Sigmoid colon (tissue), 7 donors: ENCODE measurements around the gene GOLGA8M. TPM values are rescaled to one million over a fixed set of nuclear protein-coding genes. Genes with fewer than 3 reads are reported as not detected.
"Not testable (repeated sequence)": the region's sequence is repeated elsewhere in the genome, so short reads cannot be mapped to it uniquely, and the experiment has no call there.

Experiments
- DNase-seq: peaks from one replicate; pipeline ENCODE4 v3.0.0-alpha.2; 2019
- H3K27ac ChIP-seq, 4 donors: fragments of 200-600 bp; sonication (generic); one replicate each; pipeline ENCODE4 v1.5.1; 2016 to 2019; ENCODE audit warnings: mild to moderate bottlenecking in 1 of 4
- H3K27me3 ChIP-seq, 3 donors: fragments of 200-600 bp; sonication (generic); one replicate each; pipeline ENCODE4 v1.5.1; 2019; ENCODE audit warnings: mild to moderate bottlenecking in 1 of 3
- H3K36me3 ChIP-seq, 4 donors: fragments of 200-600 bp; sonication (generic); one replicate each; pipeline ENCODE4 v1.5.1; 2016 to 2019
- H3K4me1 ChIP-seq, 4 donors: fragments of 200-600 bp; sonication (generic); one replicate each; pipeline ENCODE4 v1.5.1; 2017 to 2019
- H3K4me3 ChIP-seq, 4 donors: fragments of 200-600 bp; sonication (generic); one replicate each; pipeline ENCODE4 v1.5.1; 2017 to 2019; ENCODE audit warnings: mild to moderate bottlenecking in 2 of 4, moderate library complexity in 1 of 4
- H3K9me3 ChIP-seq, 4 donors: fragments of 200-600 bp in 3 of 4; sonication (generic) in 3 of 4; one replicate each; pipeline versions ENCODE4 v1.5.1 to v1.6.1; 2013 to 2019
- WGBS, 2 donors: extraction: QIAGEN DNeasy Blood & Tissue Kit; methylation state at CpG; one replicate each; pipeline ENCODE4 v1.1.7; 2013; 5-methylcytosine and 5-hydroxymethylcytosine counted together
- intact Hi-C: fragments of 100-400 bp; cut with DNase I; formaldehyde crosslinking; loops from one replicate; pipeline ENCODE4 v1.15.1; 2023
- polyA plus RNA-seq, 3 donors: library from polyadenylated mRNA; stranded (reverse); fragments of 200-250 nt; gene quantifications; one replicate each; pipeline ENCODE4 v1.2.3, GENCODE V29; 2013
- small RNA-seq, 3 donors: library from RNA; depleted of rRNA; stranded (forward); fragments of <200 nt; gene quantifications; one replicate each; pipeline ENCODE3, GENCODE V24; 2016
- total RNA-seq, 4 donors: library from RNA; depleted of rRNA; stranded (reverse); fragments of >200 nt; gene quantifications; one replicate each; pipeline ENCODE4 v1.1.0, GENCODE V29; 2016
- donor health status: healthy with polysubstance abuse.
- donor health status: Bipolar disorder and iron deficiency.
- donor health status: healthy.

GOLGA8M gene
- total and polyA plus RNA-seq, 7 donors = 0.16 to 0.82 (median 0.55) TPM; not detected in 2

DNA sequence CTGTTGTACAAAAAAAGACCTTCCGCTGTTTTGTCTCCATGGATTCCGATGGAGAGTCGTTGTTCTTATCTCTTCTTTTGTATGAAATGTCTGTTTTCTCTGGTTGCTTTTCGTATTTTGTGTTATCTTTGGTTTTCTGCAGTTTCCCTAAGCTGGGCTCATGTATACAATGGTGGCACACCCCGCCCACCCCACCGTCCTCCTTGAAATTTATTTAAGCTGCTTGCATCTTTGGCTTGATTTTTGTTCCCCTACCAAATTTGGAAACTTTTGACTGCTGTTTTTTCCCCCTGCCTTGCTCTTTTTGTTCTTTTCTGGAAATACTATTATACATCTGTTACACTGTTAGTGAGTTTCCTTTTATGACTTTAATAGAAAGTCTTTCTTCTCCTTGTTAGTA lies 47.6 kb downstream of the GOLGA8M start:
- H3K4me3 ChIP-seq, DNase-seq, H3K4me1 ChIP-seq, H3K27me3 ChIP-seq, H3K27ac ChIP-seq, intact Hi-C loops, H3K36me3 ChIP-seq, H3K9me3 ChIP-seq: not testable (repeated sequence)
- 90 to 91% methylated on average over 6 of the region's 6 CpGs for WGBS, 2 donors

DNA sequence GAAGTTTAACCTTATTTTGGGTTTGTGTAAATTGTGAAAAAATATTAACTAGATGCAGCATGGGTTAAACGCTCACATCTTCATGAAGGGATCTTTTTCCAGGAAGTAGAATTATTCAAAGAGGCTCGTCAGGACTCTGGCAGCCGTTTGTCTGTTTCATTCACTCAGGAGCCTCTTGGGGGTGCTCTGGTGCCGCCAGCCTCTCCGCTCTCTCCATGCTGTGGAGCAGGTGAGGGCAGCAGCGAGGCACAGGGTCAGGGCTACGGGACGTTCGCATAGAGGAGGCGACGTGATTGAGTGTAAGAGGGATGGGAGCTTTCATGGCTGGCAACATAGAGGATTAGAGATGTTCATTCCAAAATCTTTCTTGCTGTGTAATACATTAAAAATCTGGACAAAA lies 48.5 kb downstream of the GOLGA8M start:
- H3K27me3 ChIP-seq, DNase-seq, H3K9me3 ChIP-seq, intact Hi-C loops, H3K4me1 ChIP-seq, H3K4me3 ChIP-seq, H3K27ac ChIP-seq, H3K36me3 ChIP-seq: not testable (repeated sequence)
- no CpG with 5 or more reads among the region's 11 CpGs for WGBS, 2 donors

GRCh38 chr15:28660750-28661149 lies 51.5 kb downstream of the GOLGA8M start:
- no CpG with 5 or more reads among the region's 7 CpGs for WGBS, 2 donors
- H3K36me3 ChIP-seq, DNase-seq, H3K9me3 ChIP-seq, H3K4me1 ChIP-seq, intact Hi-C loops, H3K4me3 ChIP-seq, H3K27ac ChIP-seq, H3K27me3 ChIP-seq: not testable (repeated sequence)

GRCh38 chr15:28656018-28656360 lies 56.2 kb downstream of the GOLGA8M start:
- DNase-seq, H3K4me1 ChIP-seq, H3K4me3 ChIP-seq, intact Hi-C loops, H3K27me3 ChIP-seq, H3K27ac ChIP-seq, H3K9me3 ChIP-seq: not testable (repeated sequence)
- WGBS, 2 donors = no CpG with 5 or more reads among the region's 4 CpGs
- peaks cover 0 to 12% (median 5%) of the 10 kb centered on the region in 4 donors for H3K36me3 ChIP-seq

DNA sequence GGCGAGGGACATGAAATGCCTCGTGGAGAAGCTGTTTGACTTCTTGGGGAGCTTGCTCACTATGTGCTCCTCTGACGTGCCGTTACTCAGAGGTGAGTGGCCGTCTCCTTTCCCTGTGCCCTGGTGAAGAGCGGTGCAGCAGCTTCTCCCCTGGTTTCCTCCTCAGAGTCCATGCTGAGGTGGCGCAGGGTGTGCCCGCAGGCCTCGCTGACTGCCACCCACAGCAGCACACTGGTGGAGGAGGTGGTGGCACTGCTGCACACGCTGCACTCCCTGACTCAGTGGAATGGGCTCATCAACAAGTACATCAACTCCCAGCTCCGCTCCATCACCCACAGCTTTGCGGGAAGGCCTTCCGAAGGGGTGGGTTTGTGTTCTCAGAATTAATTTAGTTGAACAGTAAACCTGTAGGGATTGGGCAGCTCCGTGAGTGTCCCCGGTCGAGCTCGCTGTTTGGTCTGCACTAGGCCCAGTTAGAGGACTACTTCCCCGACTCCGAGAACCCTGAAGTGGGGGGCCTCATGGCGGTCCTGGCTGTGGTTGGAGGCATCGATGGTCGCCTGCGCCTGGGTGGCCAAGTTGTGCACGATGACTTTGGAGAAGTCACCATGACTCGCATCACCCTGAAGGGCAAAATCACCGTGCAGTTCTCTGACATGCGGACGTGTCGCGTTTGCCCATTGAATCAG lies 56.7 kb downstream of the GOLGA8M start:
- peaks cover 0 to 12% (median 5%) of the 10 kb centered on the region in 4 donors for H3K36me3 ChIP-seq
- H3K27ac ChIP-seq, DNase-seq, H3K4me3 ChIP-seq, H3K9me3 ChIP-seq, H3K27me3 ChIP-seq, H3K4me1 ChIP-seq, intact Hi-C loops: not testable (repeated sequence)
- 95 to 96% methylated on average over 26 to 27 of the region's 30 CpGs for WGBS, 2 donors

- H3K4me3 ChIP-seq, intact Hi-C loops, H3K27ac ChIP-seq, DNase-seq, H3K4me1 ChIP-seq, H3K9me3 ChIP-seq, H3K27me3 ChIP-seq: not testable (repeated sequence)
- H3K36me3 ChIP-seq = peaks cover 0 to 12% (median 5%) of the 10 kb centered on the region in 4 donors
- 81 to 94% methylated on average over 1 to 5 of the region's 11 CpGs for WGBS, 2 donors
These were observed 58.0 kb downstream of the GOLGA8M start for GRCh38 chr15:28654194-28654593.

GRCh38 chr15:28652538-28652937 lies 59.7 kb downstream of the GOLGA8M start:
- DNase-seq, H3K27me3 ChIP-seq, intact Hi-C loops, H3K27ac ChIP-seq, H3K4me1 ChIP-seq, H3K9me3 ChIP-seq, H3K4me3 ChIP-seq: not testable (repeated sequence)
- 93 to 99% methylated on average over 10 of the region's 10 CpGs for WGBS, 2 donors
- H3K36me3 ChIP-seq = peaks cover 0 to 12% (median 5%) of the 10 kb centered on the region in 4 donors

Small RNAs within 50 kb of the gene (small RNA-seq; reads per million reads assigned to genes)
- gene RN7SL719P = 0 reads per million in 3 donors

Other genes starting within 250 kb of the GOLGA8M start
- under 1 TPM in 1 of 4 donors, not detected in 3; 0.55 TPM for gene GOLGA8G, start 179.4 kb downstream of the GOLGA8M start, total RNA-seq
- gene GOLGA8G, start 179.4 kb downstream of the GOLGA8M start, polyA plus RNA-seq = under 1 TPM in 1 of 3 donors, not detected in 2; under 0.01 TPM
- not detected for gene GOLGA6L25, start 158.9 kb downstream of the GOLGA8M start, total RNA-seq
- gene GOLGA6L25, start 158.9 kb downstream of the GOLGA8M start, polyA plus RNA-seq = not detected
- not detected for gene GOLGA6L7, start 136.2 kb upstream of the GOLGA8M start, total RNA-seq
- gene GOLGA6L7, start 136.2 kb upstream of the GOLGA8M start, polyA plus RNA-seq = under 1 TPM in 1 of 3 donors, not detected in 2; 0.60 TPM
- 1 to 10 TPM; 1.4 to 1.7 (median 1.5) TPM for gene APBA2, start 173.6 kb upstream of the GOLGA8M start, total RNA-seq
- gene APBA2, start 173.6 kb upstream of the GOLGA8M start, polyA plus RNA-seq = 10 to 100 TPM in 1 of 3 donors, 1 to 10 TPM in 1, under 1 TPM in 1; 0.46 to 10.7 (median 3.6) TPM